Mucosa of stomach (tissue), 1 donor: Measurements from ENCODE around the gene NPY4R2.
"Not testable (repeated sequence)": the region's sequence is repeated elsewhere in the genome, so short reads cannot be mapped to it uniquely, and the experiment has no call there.

ENCODE experiments used
- H3K27me3 ChIP-seq: one replicate; pipeline ENCODE4 v1.7.0; 2013; ENCODE audit warnings: mild to moderate bottlenecking, low read length; ENCODE audit not compliant: control insufficient read depth, insufficient read depth
- H3K36me3 ChIP-seq: one replicate; pipeline ENCODE4 v1.7.0; 2013; ENCODE audit warnings: low read length; ENCODE audit not compliant: control insufficient read depth, insufficient read depth
- H3K4me1 ChIP-seq: one replicate; pipeline ENCODE4 v1.7.0; 2013; ENCODE audit warnings: mild to moderate bottlenecking, low read length; ENCODE audit not compliant: control insufficient read depth, insufficient read depth
- H3K4me3 ChIP-seq: one replicate; pipeline ENCODE4 v1.7.0; 2013; ENCODE audit warnings: low read length
- H3K9ac ChIP-seq: one replicate; pipeline ENCODE4 v1.7.0; 2013; ENCODE audit warnings: mild to moderate bottlenecking, low read length, moderate library complexity
- H3K9me3 ChIP-seq: one replicate; pipeline ENCODE4 v1.7.0; 2013; ENCODE audit warnings: mild to moderate bottlenecking, low read length, moderate library complexity; ENCODE audit not compliant: control insufficient read depth
- donor health status: Pancreatic carcinoma.

The NPY4R2 gene

GRCh38 chr10:47940821-47941220 is 22.4 kb downstream of the NPY4R2 start:
- not testable (repeated sequence) for H3K4me3 ChIP-seq, H3K27me3 ChIP-seq, H3K36me3 ChIP-seq, H3K9ac ChIP-seq, H3K9me3 ChIP-seq
- peaks cover 18% of the 10 kb centered on the region for H3K4me1 ChIP-seq

DNA sequence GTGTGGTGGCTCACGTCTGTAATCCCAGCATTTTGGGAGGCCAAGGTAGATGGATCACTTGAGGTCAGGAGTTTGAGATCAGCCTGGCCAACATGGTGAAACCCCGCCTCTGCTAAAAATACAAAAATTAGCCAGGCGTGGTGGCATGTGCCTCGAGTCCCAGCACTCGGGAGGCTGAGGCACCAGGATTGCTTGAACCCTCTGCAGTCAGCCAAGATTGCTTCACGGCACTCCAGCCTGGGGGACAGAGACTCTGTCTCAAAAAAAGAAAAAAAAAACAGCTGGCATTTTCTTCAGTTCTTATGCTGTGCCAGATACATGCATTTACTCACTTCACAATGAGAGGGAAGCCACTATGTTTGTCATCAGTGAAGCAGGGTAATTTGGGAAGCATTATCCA is 22.9 kb downstream of the NPY4R2 start:
- H3K4me3 ChIP-seq, H3K27me3 ChIP-seq, H3K9ac ChIP-seq, H3K36me3 ChIP-seq, H3K9me3 ChIP-seq: not testable (repeated sequence)
- peaks cover 18% of the 10 kb centered on the region for H3K4me1 ChIP-seq

DNA sequence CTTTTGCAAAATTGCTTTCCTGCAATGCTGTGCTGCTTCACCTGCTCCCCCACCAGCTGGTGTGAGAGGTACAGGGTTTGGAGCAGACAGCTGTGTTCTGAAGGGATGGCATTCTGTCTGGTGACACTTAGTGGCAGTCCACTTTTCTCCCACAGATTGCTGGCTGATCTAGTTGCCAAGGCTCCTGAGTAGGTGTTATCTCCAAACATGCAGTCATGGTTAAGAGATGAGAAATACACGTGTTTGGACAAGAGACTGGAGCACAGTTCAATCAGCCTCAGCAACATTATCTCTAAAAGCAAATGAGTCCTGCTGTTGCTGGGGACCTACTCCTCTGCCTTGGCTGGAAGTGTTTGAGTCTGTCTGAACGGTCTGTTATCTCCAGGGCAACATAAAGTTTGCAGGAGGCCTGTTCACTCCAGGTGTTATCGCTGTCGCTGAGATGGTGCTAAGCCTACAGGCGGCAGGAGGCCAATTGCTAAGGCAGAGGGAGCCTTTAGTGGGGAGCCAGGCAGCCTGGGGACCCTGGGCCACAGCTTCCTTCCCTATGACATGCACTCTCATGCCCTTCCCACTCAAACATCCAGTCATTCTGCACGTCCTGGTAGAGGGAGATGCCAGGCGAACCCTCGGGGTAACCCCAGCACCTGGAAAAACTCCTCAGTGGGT is 24.0 kb downstream of the NPY4R2 start:
- H3K36me3 ChIP-seq, H3K27me3 ChIP-seq, H3K9me3 ChIP-seq, H3K4me3 ChIP-seq, H3K9ac ChIP-seq: not testable (repeated sequence)
- peaks cover 18% of the 10 kb centered on the region for H3K4me1 ChIP-seq

- not testable (repeated sequence) for H3K4me3 ChIP-seq, H3K27me3 ChIP-seq, H3K9me3 ChIP-seq, H3K36me3 ChIP-seq, H3K9ac ChIP-seq
- peaks cover 18% of the 10 kb centered on the region for H3K4me1 ChIP-seq
These were observed 24.9 kb downstream of the NPY4R2 start for GRCh38 chr10:47943328-47943727.

GRCh38 chr10:47947424-47947823 is 29.0 kb downstream of the NPY4R2 start:
- not testable (repeated sequence) for H3K4me3 ChIP-seq, H3K27me3 ChIP-seq, H3K4me1 ChIP-seq, H3K9ac ChIP-seq, H3K36me3 ChIP-seq, H3K9me3 ChIP-seq

DNA sequence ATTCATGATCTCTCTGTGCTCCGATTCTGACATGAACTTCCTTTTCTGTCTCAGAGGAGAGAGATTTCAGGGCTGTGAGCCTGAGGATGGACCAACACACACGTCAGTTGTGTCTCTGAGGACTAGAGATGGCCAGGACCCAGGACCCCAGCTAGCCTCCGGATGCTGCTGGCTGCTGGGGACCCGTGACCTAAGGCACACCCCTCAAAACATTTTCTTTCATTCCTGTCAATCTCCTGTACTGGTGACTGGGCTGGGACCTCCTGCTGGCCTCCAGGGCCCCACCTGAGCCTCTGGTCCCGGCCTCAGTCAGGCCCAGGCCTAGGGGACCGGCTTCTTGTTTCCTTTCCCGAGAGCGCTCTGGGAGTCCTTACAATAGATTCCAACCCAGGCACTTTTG is 38.7 kb downstream of the NPY4R2 start:
- H3K4me3 ChIP-seq, H3K9me3 ChIP-seq, H3K27me3 ChIP-seq, H3K36me3 ChIP-seq, H3K9ac ChIP-seq, H3K4me1 ChIP-seq: not testable (repeated sequence)

DNA sequence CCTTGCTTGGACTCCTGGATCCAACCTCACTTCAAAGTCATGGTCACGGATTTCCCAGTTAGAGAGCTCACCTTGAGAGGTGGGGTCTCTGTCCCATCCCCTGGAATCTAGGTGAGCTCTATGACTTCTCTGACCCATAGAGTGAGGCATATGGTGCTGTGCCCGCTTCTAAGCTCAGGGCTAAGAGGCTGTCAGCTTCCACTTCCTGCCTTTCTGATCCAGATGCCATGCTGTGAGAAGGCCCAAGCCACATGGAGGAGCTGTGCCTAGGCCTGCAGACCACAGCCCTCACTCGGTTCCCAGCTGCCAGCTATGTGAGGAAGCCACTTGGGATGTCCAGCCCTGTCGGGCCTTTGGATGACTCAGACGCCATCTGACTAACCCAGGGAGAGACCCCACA is 41.2 kb downstream of the NPY4R2 start:
- not testable (repeated sequence) for H3K4me3 ChIP-seq, H3K27me3 ChIP-seq, H3K9ac ChIP-seq, H3K36me3 ChIP-seq, H3K4me1 ChIP-seq, H3K9me3 ChIP-seq

DNA sequence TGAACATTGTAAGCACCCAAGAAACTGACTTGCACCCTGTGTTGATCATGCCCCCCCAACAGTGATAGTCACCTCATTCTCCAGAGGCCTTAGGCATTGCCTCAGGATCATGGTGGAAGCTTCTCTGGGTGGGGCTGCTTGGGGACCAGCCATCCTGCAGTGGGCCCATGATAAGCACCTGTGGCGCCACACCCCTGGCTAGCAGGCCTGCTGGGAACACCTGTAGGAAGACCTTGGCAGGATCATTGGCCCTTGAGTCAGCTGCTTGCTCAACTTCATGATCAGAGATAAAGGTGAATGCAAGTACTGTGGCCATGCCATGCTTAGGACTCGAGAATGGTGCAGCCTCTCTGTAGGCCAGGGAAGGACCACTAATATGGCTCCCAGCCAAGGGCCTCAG is 42.2 kb downstream of the NPY4R2 start:
- not testable (repeated sequence) for H3K4me1 ChIP-seq, H3K9ac ChIP-seq, H3K9me3 ChIP-seq, H3K36me3 ChIP-seq, H3K27me3 ChIP-seq, H3K4me3 ChIP-seq

DNA sequence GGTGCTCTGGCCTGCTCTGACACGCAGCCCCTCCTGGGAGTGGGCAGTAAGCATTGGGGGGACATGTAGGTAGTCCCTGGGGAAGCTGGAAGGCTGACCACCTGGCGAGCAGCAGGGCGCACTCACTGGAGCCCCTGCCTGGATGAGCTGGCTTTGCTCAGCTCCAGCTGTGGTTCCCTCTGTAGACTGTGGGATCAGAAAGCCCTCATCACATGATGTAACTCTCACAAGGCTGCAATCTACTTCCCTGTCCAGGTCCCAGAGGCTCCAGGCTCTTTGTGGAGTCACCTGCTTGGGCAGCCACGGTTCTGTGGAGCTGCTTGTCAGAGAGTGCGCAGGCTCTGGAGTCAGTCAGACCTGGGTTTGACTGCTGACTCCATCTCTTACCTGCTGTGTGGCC is 44.3 kb downstream of the NPY4R2 start:
- not testable (repeated sequence) for H3K9ac ChIP-seq, H3K36me3 ChIP-seq, H3K9me3 ChIP-seq, H3K4me1 ChIP-seq, H3K27me3 ChIP-seq, H3K4me3 ChIP-seq

DNA sequence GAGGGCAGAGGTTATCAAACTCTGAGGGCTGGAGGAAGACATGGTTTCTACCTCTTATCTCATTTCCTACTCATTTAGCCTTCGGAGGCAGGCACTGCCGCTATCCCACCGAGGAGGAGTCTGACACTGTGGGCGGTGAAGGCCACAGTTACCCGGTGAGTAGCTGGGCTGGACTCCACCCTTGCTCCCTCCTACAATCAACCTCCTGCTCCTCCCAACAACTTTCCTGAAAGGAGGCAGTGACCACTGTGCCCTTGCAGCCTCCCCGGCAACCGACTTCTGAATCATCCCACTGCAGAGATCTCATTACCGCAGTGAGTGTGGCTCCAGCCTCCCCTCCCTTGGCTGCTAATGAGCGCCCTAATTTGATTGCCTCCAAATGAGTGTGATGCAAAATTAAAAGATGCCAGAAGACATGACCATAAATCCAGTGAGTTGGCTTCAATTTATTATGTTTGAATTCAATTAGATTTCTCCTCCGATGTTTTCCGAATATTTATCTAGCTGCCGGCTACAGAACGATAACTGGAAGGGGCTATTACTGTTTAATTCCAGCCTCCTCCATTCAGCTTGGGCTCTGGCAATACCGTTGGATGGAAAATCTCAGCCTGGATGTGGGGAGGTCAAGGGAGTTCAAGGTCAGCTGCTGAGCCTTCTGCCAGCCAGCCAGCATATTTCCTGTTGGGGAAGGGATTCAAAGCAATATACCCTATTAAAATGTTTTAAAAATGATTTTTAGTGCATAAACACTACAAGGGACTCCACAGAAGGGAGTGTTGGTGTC is 46.0 kb downstream of the NPY4R2 start:
- not testable (repeated sequence) for H3K4me3 ChIP-seq

DNA sequence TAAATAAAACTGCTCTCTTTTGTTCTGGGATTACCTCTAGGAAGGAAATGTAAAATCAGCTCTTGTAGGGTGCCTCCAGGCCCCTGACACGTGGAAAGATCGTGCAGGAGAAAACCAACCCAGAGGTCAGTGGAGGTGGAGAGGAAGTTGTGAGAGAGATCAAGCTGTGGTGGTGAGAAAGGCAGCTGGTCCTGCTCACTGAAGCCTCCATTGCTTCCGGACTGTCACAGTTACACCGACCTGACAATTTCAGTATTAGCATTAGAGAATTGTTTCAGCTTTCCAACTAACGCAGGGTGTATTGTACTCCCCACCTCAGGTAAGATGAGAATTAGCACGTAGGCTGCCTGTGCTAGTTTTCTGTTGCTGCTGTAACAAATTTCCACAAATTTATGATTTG is 50.5 kb downstream of the NPY4R2 start:
- H3K36me3 ChIP-seq, H3K27me3 ChIP-seq, H3K9me3 ChIP-seq, H3K4me1 ChIP-seq, H3K9ac ChIP-seq, H3K4me3 ChIP-seq: not testable (repeated sequence)

More for the DNA sequence above, 46.0 kb downstream of the NPY4R2 start:
- not testable (repeated sequence) for H3K4me1 ChIP-seq, H3K27me3 ChIP-seq, H3K9ac ChIP-seq, H3K36me3 ChIP-seq, H3K9me3 ChIP-seq

- H3K9ac ChIP-seq, H3K36me3 ChIP-seq, H3K27me3 ChIP-seq, H3K9me3 ChIP-seq, H3K4me1 ChIP-seq, H3K4me3 ChIP-seq: not testable (repeated sequence)
These were observed 51.6 kb downstream of the NPY4R2 start for GRCh38 chr10:47970047-47970446.

- not testable (repeated sequence) for H3K9ac ChIP-seq, H3K36me3 ChIP-seq, H3K4me1 ChIP-seq, H3K9me3 ChIP-seq, H3K4me3 ChIP-seq, H3K27me3 ChIP-seq
These were observed 53.1 kb downstream of the NPY4R2 start for GRCh38 chr10:47971598-47971997.
